Fibroblast of skin of right quadriceps (primary cell): ENCODE data around the gene OPN1SW.

Experiments used
- DNase-seq: peaks from one replicate; pipeline ENCODE4 v3.0.0-alpha.2; 2013

OPN1SW gene, protein sequence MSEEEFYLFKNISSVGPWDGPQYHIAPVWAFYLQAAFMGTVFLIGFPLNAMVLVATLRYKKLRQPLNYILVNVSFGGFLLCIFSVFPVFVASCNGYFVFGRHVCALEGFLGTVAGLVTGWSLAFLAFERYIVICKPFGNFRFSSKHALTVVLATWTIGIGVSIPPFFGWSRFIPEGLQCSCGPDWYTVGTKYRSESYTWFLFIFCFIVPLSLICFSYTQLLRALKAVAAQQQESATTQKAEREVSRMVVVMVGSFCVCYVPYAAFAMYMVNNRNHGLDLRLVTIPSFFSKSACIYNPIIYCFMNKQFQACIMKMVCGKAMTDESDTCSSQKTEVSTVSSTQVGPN

DNA sequence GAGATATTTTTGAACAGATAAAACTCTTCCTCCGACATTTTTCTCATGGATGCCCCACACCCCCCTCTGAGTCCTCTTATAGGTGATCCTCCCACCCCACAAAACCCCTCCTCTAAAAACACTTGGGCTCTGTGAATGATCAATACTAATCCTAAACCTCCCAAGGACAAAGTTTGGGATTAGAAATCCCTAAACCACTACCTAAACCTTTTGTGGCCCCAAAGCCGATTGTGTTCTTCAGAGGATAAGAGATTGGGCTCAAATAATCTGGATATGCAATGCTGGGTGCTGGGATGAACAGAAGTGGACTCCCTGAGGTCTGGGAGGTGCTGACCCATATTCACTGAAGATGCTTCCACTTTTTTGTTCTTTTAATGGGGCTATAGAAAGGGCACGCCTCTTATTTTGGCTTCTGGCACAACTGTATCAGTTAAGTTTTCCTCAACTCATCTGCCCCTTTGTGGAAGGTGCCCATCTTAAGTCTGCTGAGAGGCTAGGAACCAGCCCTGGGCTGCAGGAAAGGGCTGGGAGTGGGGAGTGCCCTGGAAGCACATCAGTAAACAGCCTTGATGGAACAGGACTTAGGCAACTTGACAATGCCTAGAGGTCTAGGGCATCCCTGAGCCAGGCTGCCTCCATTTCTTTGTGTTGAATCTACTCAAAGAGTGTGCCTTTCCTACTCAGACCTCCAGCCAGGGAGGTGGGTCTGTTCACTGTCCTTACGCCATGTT lies at the start of gene OPN1SW:
TSS of gene OPN1SW (minus strand) at position 51 of the 731 bp plus-strand sequence. CDS start at position 38, 13 bp downstream.
- no peak for DNase-seq

DNA sequence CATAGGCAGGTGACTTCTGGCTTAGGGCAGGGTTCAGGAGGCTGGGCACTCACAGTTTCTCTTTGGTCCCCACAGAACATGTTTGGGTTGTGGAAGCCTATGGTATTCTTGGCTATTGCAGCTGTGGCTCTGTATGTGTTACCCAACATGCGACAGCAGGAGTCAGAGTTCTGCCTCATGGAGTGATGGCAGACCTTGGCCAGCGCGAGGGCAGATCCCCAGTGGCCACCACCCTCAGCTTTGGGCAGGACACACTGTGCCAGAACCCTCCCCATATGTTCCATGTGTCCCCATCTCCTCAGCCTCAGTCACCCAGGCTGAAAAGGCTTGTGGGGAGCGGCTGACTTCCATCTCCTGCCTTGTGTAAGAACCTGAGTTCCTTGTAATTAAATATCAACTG lies 46.1 kb upstream of the OPN1SW start:
- DNase-seq: no peak

DNA sequence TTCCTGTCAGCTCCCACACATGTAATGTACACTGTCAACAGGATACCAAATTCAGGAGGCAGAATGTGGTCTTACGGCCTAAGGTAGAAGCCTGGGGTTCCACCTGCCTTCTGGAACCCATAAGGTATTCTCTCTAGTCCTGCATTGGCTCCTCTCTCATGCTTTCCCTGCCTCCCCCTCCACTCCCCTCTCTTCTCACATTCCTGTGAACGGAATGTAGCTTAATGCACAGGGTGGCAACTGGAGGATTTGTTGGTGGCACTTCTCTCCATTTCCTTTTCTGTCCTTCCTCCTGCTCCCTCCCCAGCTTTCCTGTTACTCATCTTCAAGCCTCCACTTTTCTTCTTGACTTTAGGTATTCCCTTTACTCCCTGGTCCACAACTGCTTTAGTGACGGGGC lies 43.1 kb upstream of the OPN1SW start:
- DNase-seq: no peak

DNA sequence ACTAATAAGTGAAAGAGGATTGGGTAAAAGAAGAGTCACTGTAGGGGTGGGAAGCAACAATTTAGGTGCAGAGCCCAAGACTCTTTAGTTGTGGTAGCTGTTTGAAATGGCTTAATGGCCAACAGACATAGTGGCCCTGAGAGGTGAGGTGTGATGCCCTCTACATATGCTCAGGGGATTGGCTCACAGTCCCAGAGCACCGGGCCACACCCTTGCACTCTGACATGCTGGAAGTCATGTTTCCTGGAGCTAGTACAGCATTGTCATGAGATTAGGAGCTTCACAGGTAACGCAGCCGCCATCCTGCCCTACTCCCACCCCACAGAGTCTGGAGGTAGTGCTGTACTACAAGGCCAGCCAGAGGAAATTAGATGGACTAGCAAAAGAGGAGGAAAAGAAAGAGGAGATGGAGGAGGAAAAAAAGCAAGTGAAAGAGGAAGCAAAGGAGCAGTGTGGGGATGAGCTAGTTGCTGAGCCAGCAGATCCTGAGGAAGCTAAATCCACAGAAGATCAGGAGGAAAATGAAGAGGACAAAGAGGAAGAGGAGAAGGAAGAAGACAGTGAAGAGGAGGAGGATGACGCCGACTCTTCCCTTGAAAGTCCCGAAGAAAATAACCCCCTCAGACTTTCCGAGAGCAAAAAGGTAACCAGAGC lies 39.8 kb upstream of the OPN1SW start:
- DNase-seq: no peak

DNA sequence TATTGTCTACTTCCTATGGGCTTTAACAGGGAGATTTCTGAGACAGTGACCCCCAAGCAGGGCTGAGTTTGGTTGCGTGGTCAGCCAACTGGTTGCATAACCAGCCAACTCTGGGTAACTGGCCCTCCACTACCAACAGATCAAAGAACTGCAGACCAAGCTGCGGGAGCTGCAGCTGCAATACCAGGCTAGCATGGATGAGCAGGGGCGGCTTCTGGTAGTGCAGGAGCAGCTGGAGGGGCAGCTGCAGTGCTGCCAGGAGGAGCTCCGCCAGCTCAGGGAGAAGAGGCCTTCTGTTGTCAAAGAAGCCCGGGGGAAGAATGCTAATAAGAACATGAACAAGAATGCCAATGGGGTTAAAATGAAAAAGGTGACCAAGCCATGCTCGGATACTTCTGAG lies 38.9 kb upstream of the OPN1SW start:
- DNase-seq: no peak

DNA sequence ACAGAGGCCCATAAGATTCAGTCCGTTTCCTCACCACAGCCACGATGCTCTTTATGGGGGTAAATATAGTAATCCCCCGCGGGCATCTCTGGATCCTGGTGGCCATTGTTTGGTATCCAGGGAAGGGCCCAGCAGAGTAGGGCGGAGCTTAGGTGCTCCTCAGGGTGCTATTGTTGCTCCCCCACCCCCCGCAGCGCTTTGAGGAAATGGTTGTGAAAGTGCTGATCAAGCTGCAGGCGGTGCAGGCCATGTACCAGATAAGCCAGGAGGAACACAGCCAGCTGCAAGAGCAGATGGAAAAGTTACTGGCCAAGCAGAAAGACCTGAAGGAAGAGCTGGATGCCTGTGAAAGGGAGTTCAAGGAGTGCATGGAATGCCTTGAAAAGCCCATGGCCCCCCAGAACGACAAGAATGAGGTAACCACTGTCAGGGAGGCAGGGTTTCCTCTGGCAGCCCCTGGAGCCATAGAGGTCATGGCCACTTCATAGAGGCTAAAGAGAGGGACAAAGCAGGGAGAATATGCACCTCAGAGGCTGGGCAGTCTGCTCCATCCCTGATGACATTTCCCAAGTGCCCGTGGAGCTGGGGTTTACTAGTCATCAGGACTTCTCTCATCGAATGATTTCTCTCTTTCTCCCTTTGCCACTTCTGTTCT lies 37.0 kb upstream of the OPN1SW start:
- no peak for DNase-seq

DNA sequence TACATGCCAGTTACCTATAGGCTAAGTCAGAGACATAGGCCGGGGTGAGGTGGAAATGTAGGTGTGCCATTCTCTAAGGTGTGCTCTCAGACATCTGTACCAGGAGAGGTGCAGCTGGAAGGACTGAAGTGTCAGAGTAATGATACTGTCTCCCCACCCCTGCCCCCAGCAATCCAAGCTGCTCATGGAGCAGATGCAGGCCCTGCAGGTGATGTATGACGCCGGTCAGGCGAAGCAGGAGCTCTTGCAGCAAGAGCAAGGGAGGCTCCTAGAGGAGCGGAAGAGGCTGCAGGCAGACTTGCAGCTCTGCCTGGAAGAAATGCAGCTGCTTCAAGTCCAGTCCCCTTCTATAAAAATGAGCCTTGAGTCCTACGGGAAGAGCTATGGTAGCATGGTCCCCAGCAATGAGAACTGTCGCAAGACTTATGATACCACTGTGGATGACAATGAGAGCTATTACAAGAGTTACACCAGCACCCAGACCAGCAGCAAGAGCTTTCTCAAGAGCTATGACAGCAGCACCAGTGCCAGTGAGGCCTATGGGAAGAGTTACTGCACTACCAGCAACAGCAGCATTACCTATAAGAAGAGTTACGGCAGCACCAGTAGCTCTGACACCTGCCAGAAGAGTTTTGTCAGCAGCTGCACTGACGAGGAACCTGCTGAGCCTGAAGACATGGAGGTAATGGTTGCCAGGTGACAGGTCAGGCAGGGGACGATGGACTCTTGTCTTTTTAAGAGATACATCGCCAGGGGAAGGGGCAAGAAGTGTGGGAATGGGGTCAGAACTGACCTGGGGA lies 36.2 kb upstream of the OPN1SW start:
- no peak for DNase-seq

DNA sequence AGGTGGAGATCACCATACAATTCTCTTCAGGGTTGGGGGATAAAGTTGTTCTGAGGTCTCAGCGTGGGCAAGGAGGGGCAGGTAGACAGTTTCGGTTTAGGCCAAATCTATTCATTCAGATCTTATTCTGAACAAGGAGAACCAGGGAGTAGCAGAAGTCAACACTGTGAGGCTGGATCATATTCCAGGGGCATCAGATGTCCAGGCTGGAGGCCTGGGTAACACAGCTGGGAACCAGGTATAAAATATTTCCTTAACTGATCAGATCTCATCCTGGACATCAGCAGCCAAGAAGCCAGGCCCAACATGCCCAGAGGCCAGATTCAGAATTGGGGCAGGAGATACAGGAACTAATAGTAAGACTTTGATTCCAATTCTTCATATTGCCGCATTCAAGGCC lies 35.4 kb upstream of the OPN1SW start:
- no peak for DNase-seq

DNA sequence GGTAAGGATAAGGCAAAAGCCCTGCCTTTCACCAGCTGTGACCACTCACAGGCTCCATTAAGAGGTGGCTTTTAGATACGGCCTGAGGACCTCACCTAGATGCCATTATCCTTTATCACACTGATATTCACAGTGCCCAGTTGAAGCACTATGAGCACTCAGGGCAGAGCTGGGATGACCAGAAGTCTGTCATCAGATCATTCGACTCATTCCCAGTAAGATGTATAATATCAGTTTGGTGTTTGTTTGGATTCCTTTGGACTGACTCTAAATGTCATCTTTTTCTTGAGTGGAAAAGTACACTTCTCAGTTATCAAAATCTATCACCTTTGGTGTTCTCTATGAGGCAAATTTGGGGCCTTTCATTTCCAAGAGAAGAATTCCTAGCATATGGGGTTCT lies 34.9 kb upstream of the OPN1SW start:
- no peak for DNase-seq

DNA sequence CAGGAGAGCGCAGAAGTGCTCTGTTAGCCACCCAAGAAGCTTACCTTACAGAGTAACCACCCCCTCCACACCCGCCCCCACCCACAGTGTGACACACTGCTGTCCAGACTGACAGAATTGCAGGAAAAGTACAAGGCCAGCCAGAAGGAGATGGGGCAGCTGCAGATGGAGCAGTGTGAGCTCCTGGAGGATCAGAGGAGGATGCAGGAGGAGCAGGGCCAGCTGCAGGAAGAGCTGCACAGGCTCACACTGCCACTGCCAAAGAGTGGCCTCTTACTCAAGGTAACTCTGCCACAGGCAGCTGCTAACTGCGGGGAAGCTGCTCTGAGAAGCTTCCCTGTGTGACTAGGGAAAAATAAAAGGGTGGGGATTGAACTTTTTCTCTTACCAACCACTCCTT lies 33.8 kb upstream of the OPN1SW start:
- DNase-seq: no peak

DNA sequence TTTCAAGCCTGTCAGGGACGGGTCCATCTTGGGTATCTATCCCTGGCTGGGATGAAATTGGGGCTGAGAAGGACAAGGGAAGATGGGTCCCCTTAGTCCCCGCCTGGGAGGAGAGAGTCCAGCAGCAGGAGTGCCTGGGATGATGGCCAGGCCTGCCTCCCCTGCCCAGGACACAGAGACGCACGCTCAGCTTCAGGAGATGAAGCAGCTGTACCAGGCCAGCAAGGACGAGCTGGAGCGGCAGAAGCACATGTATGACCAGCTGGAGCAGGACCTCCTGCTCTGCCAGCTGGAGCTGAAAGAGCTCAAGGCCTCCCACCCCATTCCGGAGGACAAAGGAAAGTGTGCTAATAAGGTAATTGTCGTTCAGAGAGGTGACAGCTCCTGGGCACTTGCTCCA lies 31.6 kb upstream of the OPN1SW start:
- no peak for DNase-seq

DNA sequence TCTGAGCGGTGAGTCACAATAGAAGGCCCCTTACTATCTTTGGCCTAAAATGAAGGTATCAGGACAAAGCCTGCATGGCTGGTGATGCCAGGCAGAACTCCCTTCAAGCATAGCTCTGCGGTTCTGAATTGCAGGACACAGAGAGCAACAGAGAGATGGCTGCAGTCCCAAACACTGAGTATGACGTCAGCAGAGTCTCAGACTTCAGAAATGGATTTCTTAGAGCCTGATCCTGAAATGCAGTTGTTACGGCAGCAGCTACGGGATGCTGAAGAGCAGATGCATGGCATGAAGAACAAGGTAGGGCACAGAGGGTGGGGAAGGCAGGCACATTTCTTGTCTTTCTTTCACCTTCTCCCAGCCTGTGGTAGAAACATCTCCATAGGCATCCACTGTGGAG lies 29.6 kb upstream of the OPN1SW start:
- DNase-seq: no peak

DNA sequence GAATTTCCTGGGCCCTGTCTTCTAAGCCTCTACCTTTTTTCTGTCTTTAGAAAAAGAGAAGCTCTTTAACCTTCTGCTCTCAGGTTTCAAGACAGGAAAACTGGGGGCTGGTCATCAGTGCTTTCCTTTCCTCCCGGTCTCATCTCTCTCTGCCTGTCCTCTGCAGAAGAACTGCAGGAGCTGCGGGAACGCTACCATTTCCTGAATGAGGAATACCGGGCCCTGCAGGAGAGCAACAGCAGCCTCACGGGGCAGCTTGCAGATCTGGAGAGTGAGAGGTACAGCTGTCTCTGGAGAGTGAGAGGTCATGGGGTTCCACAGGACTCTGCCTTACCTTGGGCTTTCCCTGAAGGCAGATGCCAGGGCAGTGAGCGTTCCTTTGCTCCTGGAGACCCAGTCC lies 28.9 kb upstream of the OPN1SW start:
- DNase-seq: no peak

DNA sequence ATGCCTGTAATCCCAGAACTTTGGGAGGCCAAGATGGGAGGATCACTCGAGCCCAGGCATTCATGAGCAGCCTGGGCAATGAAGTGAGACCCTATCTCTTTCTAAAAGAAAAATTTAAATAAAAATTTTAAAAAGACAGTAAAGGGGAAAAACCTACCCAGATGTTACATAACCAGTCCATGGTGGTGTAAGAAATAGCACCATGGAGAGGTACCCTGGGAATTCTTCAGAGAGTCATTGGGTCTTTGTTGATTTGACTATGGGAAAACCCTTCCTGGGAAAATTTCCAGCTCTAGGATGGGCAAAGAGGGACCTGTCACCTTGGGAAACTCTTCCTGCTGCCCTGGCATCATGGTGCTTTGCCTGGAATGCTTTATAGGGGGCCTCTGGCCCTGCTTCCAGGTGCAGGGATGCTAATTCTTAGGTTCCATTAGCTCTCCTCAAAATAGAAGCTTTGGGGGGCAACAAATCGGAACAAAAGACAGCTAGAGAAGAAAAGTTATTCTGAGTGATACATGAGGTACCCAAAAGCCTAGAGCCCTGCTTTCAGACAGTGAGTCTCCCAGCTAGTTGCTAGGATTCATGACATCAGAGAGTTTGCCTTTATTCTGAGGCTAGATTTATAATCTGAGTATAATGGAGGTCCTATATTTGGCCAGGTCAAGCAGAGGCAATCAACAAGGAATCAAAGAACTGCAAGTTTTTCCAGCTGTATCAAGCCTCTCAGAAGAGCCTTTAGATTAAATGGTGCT lies 26.2 kb upstream of the OPN1SW start:
- DNase-seq: no peak

DNA sequence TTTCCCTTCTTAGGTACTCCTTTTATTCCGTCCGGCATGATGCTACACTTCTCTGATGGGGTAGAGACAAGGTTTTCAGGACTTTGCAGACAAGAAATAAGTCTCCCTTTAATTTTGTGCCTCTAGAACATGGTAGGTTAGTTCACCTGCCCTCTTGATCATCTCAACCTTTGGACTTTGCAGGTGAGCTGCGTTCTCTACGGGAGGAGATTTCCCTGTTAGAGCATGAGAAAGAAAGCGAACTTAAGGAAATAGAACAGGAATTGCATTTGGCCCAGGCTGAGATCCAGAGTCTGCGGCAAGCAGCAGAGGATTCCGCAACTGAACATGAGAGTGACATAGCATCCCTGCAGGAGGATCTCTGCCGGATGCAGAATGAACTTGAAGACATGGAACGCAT lies 25.4 kb upstream of the OPN1SW start:
- no peak for DNase-seq

DNA sequence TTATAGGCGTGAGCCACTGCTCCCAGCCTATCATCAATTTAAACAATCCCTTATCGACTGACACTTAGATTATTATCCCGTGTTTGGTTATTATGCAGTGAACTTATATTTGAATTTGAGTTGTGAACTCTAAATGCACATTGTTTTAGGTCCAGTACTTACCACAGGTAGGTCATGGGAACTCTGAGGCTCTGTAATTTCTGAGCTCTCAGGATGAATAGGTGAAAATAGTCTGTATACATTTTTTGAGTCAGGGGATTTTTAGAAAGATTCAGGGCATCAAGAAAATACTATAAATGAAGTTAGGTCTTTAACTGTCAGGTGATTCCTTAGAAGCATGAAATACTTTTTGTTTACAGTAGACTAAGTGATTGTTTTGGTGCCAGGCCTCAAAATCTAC lies 25.0 kb upstream of the OPN1SW start:
- no peak for DNase-seq

DNA sequence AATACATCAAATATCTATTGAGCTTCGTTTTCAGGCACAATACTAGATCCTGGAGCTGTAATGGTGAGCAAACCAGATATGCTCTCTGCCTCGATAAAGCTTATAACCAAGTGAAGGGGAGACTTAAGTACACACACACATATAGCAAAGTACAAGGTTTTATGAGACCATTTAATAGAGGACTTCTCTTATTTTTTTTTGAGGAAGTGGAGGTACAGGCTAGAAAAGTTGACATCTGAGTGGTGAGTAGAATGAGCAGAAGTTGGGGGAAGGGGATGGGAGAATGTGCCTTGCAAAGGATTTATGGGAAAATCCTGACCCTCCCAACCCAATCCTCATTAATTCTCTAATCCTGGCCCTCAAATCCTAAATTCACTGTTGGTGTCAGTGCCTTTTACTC lies 23.9 kb upstream of the OPN1SW start:
- DNase-seq: no peak

DNA sequence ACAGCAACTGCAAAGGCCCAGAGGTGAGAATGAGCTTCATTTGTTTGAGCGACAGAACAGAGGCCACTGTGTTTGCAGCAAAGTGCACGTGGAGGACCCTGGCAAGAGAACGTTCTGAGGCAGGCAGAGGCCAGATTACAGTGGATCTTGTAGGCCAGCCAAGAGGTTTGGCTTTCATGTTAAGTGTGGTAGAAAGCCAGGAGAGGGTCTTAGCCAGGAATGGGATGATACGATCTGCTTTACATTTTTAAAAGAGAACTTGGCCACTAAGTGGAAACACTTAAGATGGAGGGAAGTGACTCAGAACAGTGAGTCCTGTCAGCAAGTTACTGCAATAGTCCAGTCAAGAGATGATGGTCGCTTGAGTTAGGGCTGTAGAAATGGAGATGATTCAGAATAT lies 20.7 kb upstream of the OPN1SW start:
- peak; percentile 85 for DNase-seq

DNA sequence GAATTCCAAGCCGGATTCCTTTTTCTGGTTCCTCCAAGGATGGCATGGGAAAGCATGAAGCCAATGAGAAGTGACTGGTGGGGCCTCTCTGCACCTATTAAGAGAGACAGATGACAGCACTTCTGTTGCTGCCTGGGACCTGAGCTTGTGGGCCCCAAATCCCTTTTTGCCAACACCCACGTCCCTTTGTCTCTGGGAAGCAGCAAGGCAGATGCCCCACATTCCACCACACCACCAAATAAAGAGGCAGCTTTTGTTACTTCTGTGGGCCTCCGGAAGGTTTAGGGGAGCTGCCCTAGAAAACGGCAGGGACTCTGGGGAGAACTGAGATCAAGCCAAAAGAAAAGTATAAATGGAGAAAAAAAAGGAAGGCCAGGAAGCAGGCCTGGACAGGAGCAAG lies 19.5 kb upstream of the OPN1SW start:
- no peak for DNase-seq

DNA sequence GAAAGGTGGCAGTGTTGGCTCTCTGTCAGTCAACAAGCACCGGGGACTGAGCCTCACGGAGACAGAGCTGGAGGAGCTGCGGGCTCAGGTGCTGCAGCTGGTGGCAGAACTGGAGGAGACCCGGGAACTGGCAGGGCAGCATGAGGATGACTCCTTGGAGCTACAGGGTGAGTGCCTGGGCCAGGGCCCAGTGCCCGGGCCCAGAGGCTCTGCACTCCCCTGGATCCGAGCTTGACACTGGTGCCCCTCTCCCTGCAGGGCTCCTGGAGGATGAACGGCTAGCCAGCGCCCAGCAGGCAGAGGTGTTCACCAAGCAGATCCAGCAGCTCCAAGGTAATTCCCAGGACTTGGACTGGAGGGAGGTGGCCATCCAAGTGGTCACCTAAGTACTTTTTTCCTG lies 18.8 kb upstream of the OPN1SW start:
- DNase-seq: no peak

DNA sequence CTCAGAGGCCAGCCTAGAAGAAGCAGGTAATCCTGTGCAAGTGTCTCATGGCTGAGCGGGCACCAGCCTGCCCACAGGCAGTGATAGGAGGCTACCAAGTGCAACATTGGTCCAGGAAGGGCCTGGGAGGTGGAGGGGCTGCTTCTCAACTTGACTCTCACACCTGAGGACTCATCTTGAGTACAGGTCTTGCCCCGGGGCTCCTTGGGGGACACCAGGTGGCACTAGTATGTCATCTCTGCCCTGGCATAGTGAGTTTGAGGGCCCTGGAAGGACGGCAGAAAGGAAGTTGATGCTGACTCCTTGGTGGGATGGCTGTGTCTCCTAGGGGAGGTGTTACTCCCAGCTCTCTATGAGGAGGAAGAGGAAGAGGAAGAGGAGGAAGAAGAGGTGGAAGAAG lies 18.4 kb upstream of the OPN1SW start:
- DNase-seq: no peak

DNA sequence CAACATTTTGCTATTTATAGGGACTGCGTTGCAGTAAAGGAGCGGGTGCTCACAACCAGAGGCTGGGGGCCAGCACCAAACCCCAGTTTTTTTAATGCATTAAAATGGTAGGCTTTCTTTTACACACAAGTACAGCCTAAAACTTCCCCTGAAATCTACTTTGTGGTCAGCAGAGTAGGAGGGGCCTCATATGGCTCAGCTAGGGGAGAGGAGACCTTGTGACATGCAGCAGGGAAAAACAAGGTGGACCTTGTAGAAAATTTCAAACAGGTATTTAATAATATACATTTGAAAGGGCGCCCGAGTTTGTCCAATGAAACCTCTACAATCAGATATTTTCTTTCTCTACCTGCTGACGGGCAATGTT lies 17.6 kb upstream of the OPN1SW start:
- DNase-seq: no peak
